HepG2 (cell line): ENCODE measurements around the gene PRELID2. TPM values are rescaled to one million over a fixed set of nuclear protein-coding genes. Genes with fewer than 3 reads are reported as not detected.

Source experiments
- ATAC-seq: fragments of 200-7000 bp; cut with Tn5 transposase; 3 replicates; pipeline ENCODE4 v1.9.1; 2020; ENCODE audit warnings: mild to moderate bottlenecking, moderate library complexity
- BruUV-seq: library from RNA; stranded (reverse); fragments of 400-500 nt; replicated peaks from 2 replicates; lab custom pipeline; 2021; lab: Mats Ljungman, UMichigan
- CTCF ChIA-PET: fragments of 300-600 bp; formaldehyde crosslinking; extraction: SDS; loops from one replicate; lab custom pipeline; 2021; ENCODE audit warnings: low total read pairs, inconsistent platforms, low intra/inter-chr PET ratio; lab: Yijun Ruan, JAX
- POLR2A ChIA-PET: fragments of 350-600 bp; sonication (Branson Sonifier 250); formaldehyde crosslinking; loops from one replicate; lab custom pipeline; 2020; ENCODE audit warnings: antibody characterized with exemption, inconsistent platforms; lab: Yijun Ruan, JAX
- DNase-seq: peaks from one replicate; pipeline ENCODE4 v3.0.0-alpha.2; 2015; ENCODE audit warnings: low spot score
- FAIRE-seq: peaks from 3 replicates; lab custom pipeline; 2011; peaks lifted over from hg19 to GRCh38; lab: Jason Lieb, UNC
- H2AFZ ChIP-seq: one replicate; pipeline ENCODE4 v1.6.1; 2011; ENCODE audit warnings: low read length, inconsistent platforms
- H3K27ac ChIP-seq: fragments of 300-600 bp; 3 replicates; pipeline ENCODE4 v1.8.0; 2011; ENCODE audit warnings: mixed run types, mild to moderate bottlenecking, mixed read lengths, low read length, inconsistent platforms; ENCODE audit not compliant: insufficient read depth; ENCODE audit errors: extremely low read length
- H3K27me3 ChIP-seq, 2 experiments: fragments of 200-600 bp in 1 of 2; 2 replicates in 1 of 2; 3 replicates in 1 of 2; pipeline versions ENCODE4 v1.6.0 to v1.8.0; 2011; ENCODE audit warnings: low read length in 2 of 2, mild to moderate bottlenecking in 2 of 2, moderate library complexity in 2 of 2, inconsistent platforms in 1 of 2; ENCODE audit not compliant: insufficient read depth in 2 of 2, control insufficient read depth in 1 of 2
- H3K36me3 ChIP-seq, 2 experiments: fragments of 200-600 bp in 1 of 2; replicated peaks in 1 of 2; 2 replicates in 1 of 2; 3 replicates in 1 of 2; pipeline versions ENCODE4 v1.5.1 to v1.8.0; 2011; ENCODE audit warnings: low read length in 2 of 2, inconsistent platforms in 1 of 2; ENCODE audit not compliant: insufficient read depth in 2 of 2, control insufficient read depth in 1 of 2
- H3K4me1 ChIP-seq: 2 replicates; pipeline ENCODE4 v1.5.1; 2012; ENCODE audit warnings: low read length, inconsistent platforms; ENCODE audit not compliant: insufficient read depth
- H3K4me2 ChIP-seq: 2 replicates; pipeline ENCODE4 v1.6.0; 2011; ENCODE audit warnings: low read depth, low read length, inconsistent platforms
- H3K4me3 ChIP-seq, 3 experiments: fragments of 200-600 bp in 1 of 3; sonication (generic), shearing (Covaris generic) in 1 of 3; replicated peaks in 1 of 3; 2 replicates each; pipeline ENCODE4 v1.5.1; 2011 to 2016; ENCODE audit warnings: low read length in 3 of 3, inconsistent platforms in 2 of 3, low read depth in 2 of 3, mild to moderate bottlenecking in 2 of 3, control low read depth in 1 of 3, mixed read lengths in 1 of 3; ENCODE audit not compliant: insufficient read depth in 1 of 3
- H3K79me2 ChIP-seq: one replicate; pipeline ENCODE4 v1.6.1; 2011; ENCODE audit warnings: low read length, inconsistent platforms; ENCODE audit not compliant: insufficient read depth
- H3K9ac ChIP-seq: 2 replicates; pipeline ENCODE4 v1.6.0; 2011; ENCODE audit warnings: mild to moderate bottlenecking, low read depth, low read length, inconsistent platforms; ENCODE audit not compliant: insufficient read depth
- H3K9me3 ChIP-seq: 2 replicates; pipeline ENCODE4 v1.5.1; 2012; ENCODE audit warnings: mild to moderate bottlenecking, low read length
- H4K20me1 ChIP-seq: 2 replicates; pipeline ENCODE4 v1.6.0; 2011; ENCODE audit warnings: inconsistent platforms, mild to moderate bottlenecking, low read length, moderate library complexity; ENCODE audit not compliant: insufficient read depth
- BCL6 ChIP-seq: IDR thresholded peaks from 2 replicates; pipeline ENCODE4 v1.6.1; 2016; ENCODE audit warnings: missing genetic modification reagents, missing compliant biosample characterization
- FOXA3 ChIP-seq: IDR thresholded peaks from 2 replicates; pipeline ENCODE4 v1.6.1; 2016; ENCODE audit warnings: missing genetic modification reagents, missing compliant biosample characterization
- NFIC ChIP-seq: IDR thresholded peaks from 2 replicates; pipeline ENCODE4 v1.6.1; 2012; ENCODE audit warnings: mild to moderate bottlenecking, low read length, inconsistent platforms
- PHF20 ChIP-seq: sonication (generic); formaldehyde crosslinking; IDR thresholded peaks from 2 replicates; pipeline ENCODE4 v1.5.0; 2020; ENCODE audit warnings: mild to moderate bottlenecking, missing genetic modification reagents
- POGZ ChIP-seq: sonication (generic); formaldehyde crosslinking; IDR thresholded peaks from 2 replicates; pipeline ENCODE4 v1.4.0; 2020; ENCODE audit warnings: mild to moderate bottlenecking, missing genetic modification reagents
- SOX13 ChIP-seq, 3 experiments: fragments of 450-650 bp in 1 of 3; sonication (generic) in 1 of 3; formaldehyde crosslinking in 1 of 3; IDR thresholded peaks in 2 of 3; conservative IDR thresholded peaks in 1 of 3; 2 replicates each; pipeline versions ENCODE4 v1.5.0 to v1.6.1; 2016 to 2020; ENCODE audit warnings: antibody characterized with exemption in 1 of 3, mild to moderate bottlenecking in 1 of 3, missing compliant biosample characterization in 1 of 3, missing genetic modification reagents in 1 of 3, moderate library complexity in 1 of 3
- ZNF207 ChIP-seq: fragments of 450-650 bp; IDR thresholded peaks from 2 replicates; pipeline ENCODE4 v1.6.1; 2016; ENCODE audit warnings: antibody characterized with exemption, borderline replicate concordance
- ZNF225 ChIP-seq: sonication (generic); formaldehyde crosslinking; IDR thresholded peaks from 2 replicates; pipeline ENCODE4 v1.4.0; 2020; ENCODE audit warnings: mild to moderate bottlenecking, missing genetic modification reagents
- ZNF503 ChIP-seq: sonication (generic); formaldehyde crosslinking; IDR thresholded peaks from 2 replicates; pipeline ENCODE4 v1.4.0; 2020; ENCODE audit warnings: missing genetic modification reagents
- ZNF549 ChIP-seq: sonication (generic); formaldehyde crosslinking; IDR thresholded peaks from 2 replicates; pipeline ENCODE4 v1.5.0; 2020; ENCODE audit warnings: missing genetic modification reagents
- ZNF737 ChIP-seq: sonication (generic); formaldehyde crosslinking; IDR thresholded peaks from 2 replicates; pipeline ENCODE4 v1.5.0; 2020; ENCODE audit warnings: missing genetic modification reagents, mild to moderate bottlenecking, borderline replicate concordance
- in situ Hi-C: cut with HindIII; loops from 2 replicates; pipeline ENCODE4 v1.10.0; 2017; ENCODE audit warnings: low pct_unique_long_range_greater_than_20kb; ENCODE audit not compliant: extremely low pct_ligation_motif_present
- intact Hi-C: fragments of 100-400 bp; cut with micrococcal nuclease; formaldehyde crosslinking; loops from one replicate; pipeline ENCODE4 v1.10.0; 2022; ENCODE audit not compliant: unreplicated experiment
- polyA plus RNA-seq, 8 experiments: library from polyadenylated mRNA; depleted of rRNA in 3 of 8; stranded (reverse) in 7 of 8; unstranded in 1 of 8; fragments of >200 nt; fragmentation: Illumina TruSeq in 4 of 8; extraction: Trizol in 4 of 8; gene quantifications; 2 replicates each; pipeline versions ENCODE4 v1.2.1 to v1.2.3, GENCODE V29; 2011 to 2016; ENCODE audit warnings: low read depth in 4 of 8, missing spikeins in 1 of 8, mixed read lengths in 1 of 8; ENCODE audit not compliant: insufficient read depth in 1 of 8
- total RNA-seq, 5 experiments: library from RNA; depleted of rRNA; stranded (reverse); fragments of >200 nt; fragmentation: Illumina TruSeq; extraction: Trizol; gene quantifications; 2 replicates each; pipeline ENCODE4 v1.2.3, GENCODE V29; 2016; ENCODE audit warnings: low read depth in 1 of 5

Gene PRELID2
- total and polyA plus RNA-seq, 2 of the 13 experiments (the other 11 are each of a cell fraction or from before 2014, with no cell fraction given), result 10.0 to 22.9 TPM

- TF ChIP-seq ZNF503 (CRISPR knock-in tag) (no peak), SOX13 (IDR thresholded peaks at IDR 0.05) (no peak), SOX13 (CRISPR knock-in tag; conservative IDR thresholded peaks at IDR 0.05 in 1 of 2, IDR thresholded peaks at IDR 0.05 in 1 of 2) (peak in 1 of 2 experiments; percentile 65; a peak in 1 of 4 replicates), ZNF549 (CRISPR knock-in tag) (no peak), ZNF737 (CRISPR knock-in tag) (no peak), POGZ (no peak), ZNF207 (no peak), ZNF225 (CRISPR knock-in tag) (no peak), BCL6 (CRISPR knock-in tag) (peak; percentile 99)
Observed at GRCh38 chr5:145830594-145830993, 4.5 kb downstream of the PRELID2 start (continued).

- BruUV-seq, result no TSS peak
- H4K20me1 ChIP-seq, result no peaks in the 10 kb centered on the region; the same call in 1 of the 2 replicates
- H3K79me2 ChIP-seq, result peaks cover 19% of the 10 kb centered on the region
- no peak for ATAC-seq
- ChIA-PET CTCF (no interaction called here), POLR2A (no interaction called here)
- TF ChIP-seq FOXA3 (CRISPR knock-in tag) (peak; percentile 52; the same call in 1 of the 2 replicates), NFIC (peak; percentile 52; the same call in 1 of the 2 replicates), PHF20 (CRISPR knock-in tag) (no peak)
- TF ChIP-seq, all 625 proteins: peak for 2
- H3K27me3 ChIP-seq, result no peaks in the 10 kb centered on the region; a peak in 1 of 5 replicates
- no peak overlapping the region for H3K4me2 ChIP-seq
- H3K36me3 ChIP-seq, result no peaks in the 10 kb centered on the region
- H3K4me3 ChIP-seq, result no peak overlapping the region
- intact Hi-C loops, result loop anchor here (2.0 to 5.0 kb wide), 2 partner anchors 149 to 1628 kb away; no protein-coding TSS in a partner anchor
- no peaks in the 10 kb centered on the region for H3K9me3 ChIP-seq
- in situ Hi-C loops, result loop anchor here (5.0 to 10.0 kb wide), 2 partner anchors 128 to 225 kb away; no protein-coding TSS in a partner anchor
- H2AFZ ChIP-seq, result no peak overlapping the region
- FAIRE-seq, result no peak
- peak; percentile 31 for DNase-seq
- peaks cover 65% of the 10 kb centered on the region for H3K4me1 ChIP-seq
- no peak overlapping the region for H3K9ac ChIP-seq
- H3K27ac ChIP-seq, result no peak overlapping the region
Observed at GRCh38 chr5:145829708-145830361, 5.3 kb downstream of the PRELID2 start.
